Measurements from ENCODE around the gene KCNJ12. TPM values are rescaled to one million over a fixed set of nuclear protein-coding genes. Genes with fewer than 3 reads are reported as not detected.

KCNJ12 gene
- total RNA-seq, 1 donor from 2014 or later, result 0.56 TPM

DNA sequence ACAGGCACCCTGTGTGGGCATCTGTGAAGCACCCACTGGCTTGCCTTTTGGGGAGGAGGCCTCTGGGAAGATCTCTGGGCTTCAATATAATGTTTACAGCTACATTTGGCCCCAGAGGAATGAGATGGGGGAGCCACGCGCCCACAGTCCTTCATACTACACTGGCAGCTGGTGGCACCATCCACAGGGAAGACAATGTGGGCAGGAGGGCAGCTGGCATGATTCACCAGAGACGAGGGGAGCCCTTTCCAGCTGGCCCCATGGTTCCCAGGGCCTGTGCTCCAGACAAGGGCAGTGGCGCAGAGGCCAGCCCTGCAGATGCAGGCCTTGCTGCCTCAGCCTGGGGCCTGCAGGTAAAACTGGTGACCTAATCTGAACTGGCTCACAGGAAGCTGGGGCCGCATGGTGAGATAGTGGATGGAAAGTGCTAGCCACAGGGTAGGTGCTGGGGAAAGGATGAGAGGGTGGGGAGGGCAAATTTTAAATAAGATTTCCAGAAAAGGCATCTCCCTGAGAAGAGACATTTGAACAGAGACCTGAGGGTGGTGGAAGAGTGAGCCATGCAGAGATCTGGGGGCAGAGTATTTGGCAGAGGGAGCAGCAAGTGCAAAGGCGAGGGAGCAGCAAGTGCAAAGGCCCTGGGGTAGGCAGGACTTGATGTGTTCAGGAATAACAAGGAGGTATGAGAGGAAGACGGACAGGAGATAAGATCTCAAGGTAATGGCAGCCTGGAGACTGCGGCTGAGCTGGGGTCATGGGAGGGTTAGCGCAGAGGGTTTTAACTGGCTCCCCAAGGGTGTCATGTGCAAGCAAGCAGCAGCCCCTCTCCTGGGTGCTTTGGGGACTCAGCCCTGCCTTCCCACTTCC, 12.1 kb upstream of the KCNJ12 start:
- H3K9me3 ChIP-seq (ENCODE audit: low read depth), result no peaks in the 10 kb centered on the region
- no peak overlapping the region for H3K4me2 ChIP-seq
- Mint-ChIP-seq H3K4me3 (peak overlapping the region; percentile 57), H3K9me3 (no peaks in the 10 kb centered on the region), H3K4me1 (peaks cover 18% of the 10 kb centered on the region), H3K36me3 (no peaks in the 10 kb centered on the region), H3K27ac (no peak overlapping the region), H3K27me3 (ENCODE audit: insufficient read depth, low read depth) (peaks cover 15% of the 10 kb centered on the region)
- H3K79me2 ChIP-seq (ENCODE audit: low read depth), result no peaks in the 10 kb centered on the region
- DNase-seq (ENCODE audit: low spot score), result no peak
- no peaks in the 10 kb centered on the region for H3F3A ChIP-seq (ENCODE audit: low read depth)
- no peaks in the 10 kb centered on the region for H3K36me3 ChIP-seq
- H3K9ac ChIP-seq, result no peak overlapping the region
- H3K4me3 ChIP-seq, result no peak overlapping the region
- TF ChIP-seq, protein P1, sequence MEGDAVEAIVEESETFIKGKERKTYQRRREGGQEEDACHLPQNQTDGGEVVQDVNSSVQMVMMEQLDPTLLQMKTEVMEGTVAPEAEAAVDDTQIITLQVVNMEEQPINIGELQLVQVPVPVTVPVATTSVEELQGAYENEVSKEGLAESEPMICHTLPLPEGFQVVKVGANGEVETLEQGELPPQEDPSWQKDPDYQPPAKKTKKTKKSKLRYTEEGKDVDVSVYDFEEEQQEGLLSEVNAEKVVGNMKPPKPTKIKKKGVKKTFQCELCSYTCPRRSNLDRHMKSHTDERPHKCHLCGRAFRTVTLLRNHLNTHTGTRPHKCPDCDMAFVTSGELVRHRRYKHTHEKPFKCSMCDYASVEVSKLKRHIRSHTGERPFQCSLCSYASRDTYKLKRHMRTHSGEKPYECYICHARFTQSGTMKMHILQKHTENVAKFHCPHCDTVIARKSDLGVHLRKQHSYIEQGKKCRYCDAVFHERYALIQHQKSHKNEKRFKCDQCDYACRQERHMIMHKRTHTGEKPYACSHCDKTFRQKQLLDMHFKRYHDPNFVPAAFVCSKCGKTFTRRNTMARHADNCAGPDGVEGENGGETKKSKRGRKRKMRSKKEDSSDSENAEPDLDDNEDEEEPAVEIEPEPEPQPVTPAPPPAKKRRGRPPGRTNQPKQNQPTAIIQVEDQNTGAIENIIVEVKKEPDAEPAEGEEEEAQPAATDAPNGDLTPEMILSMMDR (IDR thresholded peaks at IDR 0.05), result no peak
- TF ChIP-seq EZH2 (IDR thresholded peaks at IDR 0.05) (no peak), EZH2phosphoT487 (IDR thresholded peaks at IDR 0.05) (no peak)
- no peaks in the 10 kb centered on the region for H4K20me1 ChIP-seq (ENCODE audit: low read depth)
- H3K27ac ChIP-seq, result no peak overlapping the region
- peaks cover 4% of the 10 kb centered on the region for H3K27me3 ChIP-seq
- no peak overlapping the region for H2AFZ ChIP-seq (replicated peaks)
- peaks cover 38% of the 10 kb centered on the region for H3K4me1 ChIP-seq

DNA sequence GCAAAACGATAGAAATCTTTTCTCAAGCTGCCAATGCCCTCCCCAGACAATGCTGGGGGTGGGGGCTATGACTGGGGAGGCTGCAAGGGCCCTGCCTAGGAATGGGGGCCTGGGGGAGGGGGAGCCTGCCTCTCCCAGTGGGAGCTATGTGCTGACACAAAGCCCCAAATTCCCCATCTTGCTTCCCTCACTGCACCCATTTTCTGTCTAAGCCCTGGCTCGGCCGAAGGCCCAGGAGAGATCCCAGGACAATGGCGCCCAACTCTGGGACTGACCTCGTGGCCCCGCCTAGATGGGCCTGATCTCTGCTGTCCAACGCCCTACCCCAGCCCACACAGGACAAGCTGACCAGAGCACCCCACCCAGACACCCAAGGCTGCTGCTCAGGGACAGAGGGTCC, 11.1 kb upstream of the KCNJ12 start:
- H3K9me3 Mint-ChIP-seq, result no peaks in the 10 kb centered on the region
- H3K27me3 ChIP-seq, result no peaks in the 10 kb centered on the region
- H3K36me3 ChIP-seq, result no peaks in the 10 kb centered on the region
- H3K36me3 Mint-ChIP-seq, result no peaks in the 10 kb centered on the region
- H3K4me3 ChIP-seq, result no peak overlapping the region
- no peak overlapping the region for H3K9ac ChIP-seq
- no peaks in the 10 kb centered on the region for H3K79me2 ChIP-seq (ENCODE audit: low read depth)
- TF ChIP-seq EZH2phosphoT487 (IDR thresholded peaks at IDR 0.05) (no peak), EZH2 (IDR thresholded peaks at IDR 0.05) (no peak)
- TF ChIP-seq, protein P1 (IDR thresholded peaks at IDR 0.05), result no peak
- no peak overlapping the region for H3K4me3 Mint-ChIP-seq
- H4K20me1 ChIP-seq (ENCODE audit: low read depth), result no peaks in the 10 kb centered on the region
- H3K27me3 Mint-ChIP-seq (ENCODE audit: insufficient read depth, low read depth), result peaks cover 13% of the 10 kb centered on the region
- no peak overlapping the region for H2AFZ ChIP-seq (replicated peaks)
- DNase-seq (ENCODE audit: low spot score), result peak; percentile 78
- peaks cover 4% of the 10 kb centered on the region for H3F3A ChIP-seq (ENCODE audit: low read depth)
- H3K4me2 ChIP-seq, result peak overlapping the region; percentile 63
- H3K27ac ChIP-seq, result no peak overlapping the region
- H3K4me1 ChIP-seq, result peaks cover 38% of the 10 kb centered on the region
- no peak overlapping the region for H3K27ac Mint-ChIP-seq
- no peaks in the 10 kb centered on the region for H3K9me3 ChIP-seq (ENCODE audit: low read depth)
- peaks cover 16% of the 10 kb centered on the region for H3K4me1 Mint-ChIP-seq

DNA sequence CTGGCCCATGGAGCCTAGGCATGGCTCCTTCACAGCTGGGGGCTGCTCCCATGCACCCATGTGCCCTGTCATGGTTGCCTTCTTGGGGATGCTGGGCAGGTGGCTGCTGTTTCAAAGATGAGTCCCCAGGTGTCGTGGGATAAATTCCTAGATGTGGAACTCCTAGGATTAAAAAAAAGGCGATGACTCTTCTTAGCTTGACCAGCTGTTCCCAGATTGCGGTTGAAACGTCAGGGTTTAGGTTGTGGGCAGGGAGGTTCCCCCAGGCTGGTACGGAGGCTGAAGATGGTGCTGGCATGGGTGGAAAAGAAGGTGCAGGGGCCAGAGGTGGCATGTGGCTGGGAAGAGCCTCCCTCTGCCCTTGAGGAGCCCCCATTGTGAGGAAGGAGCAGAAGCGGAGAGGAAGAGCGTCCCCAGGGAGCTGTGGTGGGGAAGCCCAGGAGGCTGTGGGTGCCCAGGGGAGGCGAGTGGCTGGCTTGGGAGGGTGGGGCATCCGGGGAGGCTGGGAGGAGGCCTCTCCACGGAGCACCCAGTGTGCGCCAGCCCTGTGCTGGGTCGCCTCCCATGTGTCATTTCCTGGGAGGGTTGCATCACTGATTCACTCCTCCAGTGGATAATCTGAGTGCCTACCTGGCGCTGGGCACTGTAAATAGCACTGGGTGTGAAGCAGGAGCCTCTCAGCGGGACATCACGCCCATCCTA, 7.5 kb upstream of the KCNJ12 start:
- Histone ChIP-seq H3K9ac (no peak overlapping the region), H3K27ac (no peak overlapping the region), H4K20me1 (ENCODE audit: low read depth) (no peaks in the 10 kb centered on the region), H3K36me3 (no peaks in the 10 kb centered on the region), H2AFZ (replicated peaks) (no peak overlapping the region), H3K4me3 (no peak overlapping the region), H3K4me1 (peaks cover 46% of the 10 kb centered on the region), H3K27me3 (peaks cover 8% of the 10 kb centered on the region), H3F3A (ENCODE audit: low read depth) (peaks cover 21% of the 10 kb centered on the region), H3K9me3 (ENCODE audit: low read depth) (no peaks in the 10 kb centered on the region), H3K79me2 (ENCODE audit: low read depth) (no peaks in the 10 kb centered on the region), H3K4me2 (no peak overlapping the region)
- TF ChIP-seq EZH2phosphoT487 (IDR thresholded peaks at IDR 0.05) (no peak), EZH2 (IDR thresholded peaks at IDR 0.05) (no peak)
- TF ChIP-seq, protein P1 (IDR thresholded peaks at IDR 0.05), result no peak
- peak overlapping the region; percentile 17 for H3K4me3 Mint-ChIP-seq
- peaks cover 36% of the 10 kb centered on the region for H3K4me1 Mint-ChIP-seq
- H3K27me3 Mint-ChIP-seq (ENCODE audit: insufficient read depth, low read depth), result peaks cover 23% of the 10 kb centered on the region
- DNase-seq (ENCODE audit: low spot score), result no peak
- H3K9me3 Mint-ChIP-seq, result no peaks in the 10 kb centered on the region
- H3K36me3 Mint-ChIP-seq, result no peaks in the 10 kb centered on the region
- no peak overlapping the region for H3K27ac Mint-ChIP-seq
